ENCODE data around the gene EVX1.

- TF ChIP-seq CTCF (IDR thresholded peaks at IDR 0.05) (no peak), POLR2A (IDR thresholded peaks at IDR 0.05) (no peak)
These were observed 17.3 kb upstream of the EVX1 start for GRCh38 chr7:27224983-27225934.
